C4-2B (cell line): Measurements from ENCODE around the gene WDTC1.

Experiments used
- H3K27ac ChIP-seq: fragments of 450-650 bp; 2 replicates; pipeline ENCODE4 v1.5.1; 2017
- CTCF ChIP-seq: fragments of 450-650 bp; conservative IDR thresholded peaks from 2 replicates; pipeline ENCODE4 v1.5.1; 2017; ENCODE audit warnings: mild to moderate bottlenecking
- ZFX ChIP-seq: fragments of 450-650 bp; IDR thresholded peaks from 2 replicates; pipeline ENCODE4 v1.6.1; 2017

WDTC1 gene

GRCh38 chr1:27322569-27323240 is 88.3 kb downstream of the WDTC1 start:
- H3K27ac ChIP-seq: peak overlapping the region; percentile 84
- TF ChIP-seq ZFX (peak; percentile 37; the same call in 1 of the 2 replicates), CTCF (no peak)

DNA sequence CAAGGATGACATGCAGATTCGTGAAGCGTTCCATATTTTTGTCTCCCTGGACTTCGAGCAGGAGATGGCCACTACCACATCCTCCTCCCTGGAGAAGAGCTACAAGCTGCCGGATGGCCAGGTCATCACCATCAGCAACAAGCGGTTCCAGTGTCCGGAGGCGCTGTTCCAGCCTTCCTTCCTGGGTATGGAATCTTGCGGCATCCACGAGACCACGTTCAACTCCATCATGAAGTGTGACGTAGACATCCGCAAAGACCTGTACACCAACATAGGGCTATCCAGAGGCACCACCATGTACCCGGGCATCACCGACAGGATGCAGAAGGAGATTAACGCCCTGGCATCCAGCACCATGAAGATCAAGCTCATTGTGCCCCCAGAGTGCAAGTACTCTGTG is 90.9 kb downstream of the WDTC1 start:
- no peak for TF ChIP-seq CTCF
- no peak for TF ChIP-seq ZFX
- H3K27ac ChIP-seq: no peak overlapping the region

DNA sequence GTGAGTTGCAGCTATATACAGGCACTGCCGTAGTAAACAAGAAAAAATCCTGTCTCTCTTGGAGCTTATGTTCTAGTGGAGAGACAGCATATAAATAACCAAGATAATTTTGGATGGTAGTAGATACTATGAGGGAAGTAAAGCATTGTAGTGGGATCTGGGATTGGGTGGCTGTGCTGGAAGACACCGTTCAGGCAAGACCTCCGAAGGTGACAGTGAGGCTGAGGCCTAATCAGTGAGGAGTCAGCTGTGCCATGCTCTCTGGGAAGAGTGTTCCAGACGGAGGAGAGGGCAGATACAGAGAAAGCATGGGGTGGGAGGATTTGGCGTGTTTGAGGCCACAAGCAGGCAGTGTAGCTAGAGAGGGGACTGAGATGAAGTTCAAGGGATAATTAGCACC is 93.5 kb downstream of the WDTC1 start:
- TF ChIP-seq CTCF (no peak), ZFX (no peak)

GRCh38 chr1:27330786-27331185 is 96.4 kb downstream of the WDTC1 start:
- TF ChIP-seq CTCF (no peak), ZFX (no peak)
- no peak overlapping the region for H3K27ac ChIP-seq

More for the DNA sequence above, 93.5 kb downstream of the WDTC1 start:
- no peak overlapping the region for H3K27ac ChIP-seq

GRCh38 chr1:27331426-27331825 is 97.0 kb downstream of the WDTC1 start:
- TF ChIP-seq ZFX (no peak), CTCF (no peak)
- H3K27ac ChIP-seq: no peak overlapping the region

DNA sequence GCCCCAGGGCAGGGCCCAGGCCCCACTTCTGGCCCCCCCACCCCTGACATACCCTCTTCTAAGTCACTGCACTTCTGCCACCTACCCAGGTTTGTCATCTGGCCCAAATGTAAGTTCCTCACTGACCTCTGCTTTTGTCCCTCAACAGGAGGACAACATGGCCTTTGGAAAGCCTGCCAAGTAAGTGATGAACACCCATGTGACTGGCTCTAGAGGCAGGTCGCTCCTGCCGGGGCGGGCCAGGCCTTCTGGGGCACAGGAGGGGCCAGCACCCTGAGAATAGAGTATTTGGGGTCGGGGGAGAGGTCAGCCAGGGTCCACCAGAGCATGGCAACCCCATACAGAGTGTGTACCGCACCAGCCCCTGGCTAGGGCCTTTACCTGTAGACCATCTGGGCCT is 97.5 kb downstream of the WDTC1 start:
- H3K27ac ChIP-seq: no peak overlapping the region
- TF ChIP-seq ZFX (no peak), CTCF (no peak)

DNA sequence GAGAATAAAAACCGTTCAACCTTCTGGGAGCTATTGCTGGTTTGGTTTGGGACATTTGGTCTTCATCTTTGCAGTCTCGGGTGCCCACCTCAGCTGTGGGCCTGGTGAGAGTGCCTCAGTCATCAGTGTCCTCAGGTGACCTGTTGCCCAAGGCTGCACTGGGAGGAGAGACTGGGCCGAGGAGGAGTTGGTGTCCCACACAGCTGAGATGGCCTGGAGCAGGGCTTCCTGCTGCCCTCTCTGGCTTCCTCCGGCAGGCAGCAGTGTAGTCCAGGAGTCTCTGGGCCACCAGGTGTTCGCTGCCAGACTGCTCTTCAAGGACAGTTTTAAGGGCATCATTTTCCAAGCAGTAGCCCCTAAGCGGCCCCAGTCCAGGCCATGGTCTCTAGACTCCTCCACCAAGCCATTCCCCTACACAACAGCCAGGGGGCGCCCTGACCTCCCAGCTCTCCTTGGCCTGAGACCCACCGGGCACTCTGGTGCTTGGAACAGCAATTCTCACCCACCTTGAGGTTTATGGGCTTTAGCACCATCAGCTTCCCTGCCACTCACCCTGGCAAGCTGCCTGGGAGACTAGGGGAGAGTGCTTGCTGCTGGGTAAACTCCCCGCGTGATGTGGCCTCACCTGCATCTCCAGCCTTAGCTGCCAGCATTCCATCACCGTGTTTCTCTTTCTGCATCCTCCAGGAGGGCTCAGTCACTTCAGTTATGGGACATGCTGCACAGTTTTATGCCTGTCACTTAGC is 98.3 kb downstream of the WDTC1 start:
- no peak for TF ChIP-seq ZFX
- TF ChIP-seq CTCF: peak; percentile 93
- H3K27ac ChIP-seq: no peak overlapping the region
